ENCODE data around the gene GIT2.

GRCh38 chr12:109952873-109953272, 43.3 kb downstream of the GIT2 start:
- TF ChIP-seq CTCF (IDR thresholded peaks at IDR 0.05 in 8 of 11, conservative IDR thresholded peaks at IDR 0.05 in 3 of 11) (no peak), POLR2A (IDR thresholded peaks at IDR 0.05) (no peak), POLR2AphosphoS5 (IDR thresholded peaks at IDR 0.05) (no peak)

Measured in spleen (tissue), 7 donors.